ENCODE results near the gene HNRNPM.

Gene HNRNPM

DNA sequence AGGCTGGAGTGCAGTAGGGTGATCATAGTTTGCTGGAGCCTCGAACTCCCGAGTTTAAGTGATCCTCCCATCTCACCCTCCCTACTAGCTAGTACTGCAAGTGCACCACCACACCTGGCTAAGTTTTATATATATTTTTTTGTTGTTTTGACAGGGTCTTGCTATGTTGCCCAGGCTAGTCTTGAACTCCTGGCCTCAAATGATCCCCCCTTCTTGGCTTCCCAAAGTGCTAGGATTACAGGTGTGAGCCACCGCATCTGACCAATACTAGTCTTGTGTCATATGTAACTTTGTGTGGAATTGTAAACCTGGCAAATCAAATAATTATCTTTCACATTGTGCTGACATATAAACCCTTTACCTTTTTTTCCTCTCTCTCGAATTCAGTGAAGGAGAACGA lies 10.2 kb downstream of the HNRNPM start:
- TF ChIP-seq, protein P1, sequence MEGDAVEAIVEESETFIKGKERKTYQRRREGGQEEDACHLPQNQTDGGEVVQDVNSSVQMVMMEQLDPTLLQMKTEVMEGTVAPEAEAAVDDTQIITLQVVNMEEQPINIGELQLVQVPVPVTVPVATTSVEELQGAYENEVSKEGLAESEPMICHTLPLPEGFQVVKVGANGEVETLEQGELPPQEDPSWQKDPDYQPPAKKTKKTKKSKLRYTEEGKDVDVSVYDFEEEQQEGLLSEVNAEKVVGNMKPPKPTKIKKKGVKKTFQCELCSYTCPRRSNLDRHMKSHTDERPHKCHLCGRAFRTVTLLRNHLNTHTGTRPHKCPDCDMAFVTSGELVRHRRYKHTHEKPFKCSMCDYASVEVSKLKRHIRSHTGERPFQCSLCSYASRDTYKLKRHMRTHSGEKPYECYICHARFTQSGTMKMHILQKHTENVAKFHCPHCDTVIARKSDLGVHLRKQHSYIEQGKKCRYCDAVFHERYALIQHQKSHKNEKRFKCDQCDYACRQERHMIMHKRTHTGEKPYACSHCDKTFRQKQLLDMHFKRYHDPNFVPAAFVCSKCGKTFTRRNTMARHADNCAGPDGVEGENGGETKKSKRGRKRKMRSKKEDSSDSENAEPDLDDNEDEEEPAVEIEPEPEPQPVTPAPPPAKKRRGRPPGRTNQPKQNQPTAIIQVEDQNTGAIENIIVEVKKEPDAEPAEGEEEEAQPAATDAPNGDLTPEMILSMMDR (IDR thresholded peaks at IDR 0.05) = no peak
- no peak for TF ChIP-seq ZFX (IDR thresholded peaks at IDR 0.05; ENCODE audit: borderline replicate concordance)
- no peak overlapping the region for H3K27ac ChIP-seq

DNA sequence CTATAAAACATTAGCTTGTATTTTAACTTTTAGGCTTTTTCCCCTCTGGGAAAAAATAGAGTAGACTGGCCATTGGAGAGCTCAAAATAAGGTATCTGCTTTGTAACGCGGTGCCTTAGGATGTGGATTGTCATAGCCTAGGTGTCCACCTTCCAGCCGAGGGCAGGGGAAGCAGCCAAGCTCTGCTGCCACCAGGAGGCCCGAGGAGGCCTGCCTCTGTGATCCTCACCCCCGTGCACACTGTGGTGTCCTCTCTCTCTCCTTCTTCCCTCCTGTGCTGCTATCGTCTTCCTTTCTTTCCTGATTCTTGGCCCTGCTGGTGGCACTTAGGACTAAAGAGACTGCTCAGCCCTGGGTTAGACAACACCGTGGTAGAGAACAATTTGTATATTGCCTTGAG lies 11.3 kb downstream of the HNRNPM start:
- no peak overlapping the region for H3K27ac ChIP-seq
- TF ChIP-seq, protein P1 (IDR thresholded peaks at IDR 0.05) = no peak
- no peak for TF ChIP-seq ZFX (IDR thresholded peaks at IDR 0.05; ENCODE audit: borderline replicate concordance)

DNA sequence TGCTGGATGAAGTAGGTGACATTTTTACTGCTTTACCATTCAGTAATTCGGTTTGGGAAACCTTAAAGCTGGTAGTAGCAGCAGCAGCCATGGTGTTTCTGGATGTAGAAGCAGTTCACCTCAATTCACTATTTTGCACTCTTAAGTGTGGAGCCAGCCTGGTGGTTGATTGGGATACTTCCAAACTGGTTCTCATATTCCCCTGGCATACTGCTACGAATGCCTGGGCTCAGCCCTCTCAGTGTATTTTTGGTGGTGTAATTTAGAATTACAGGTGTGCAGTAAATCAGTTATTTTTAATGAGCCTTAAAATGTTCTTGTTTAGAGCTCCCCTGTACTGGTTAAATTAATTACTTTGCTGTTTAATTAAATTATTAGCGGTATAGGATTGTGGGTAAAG lies 12.4 kb downstream of the HNRNPM start:
- TF ChIP-seq ZFX (IDR thresholded peaks at IDR 0.05; ENCODE audit: borderline replicate concordance) = no peak
- TF ChIP-seq, protein P1 (IDR thresholded peaks at IDR 0.05) = no peak
- H3K27ac ChIP-seq = peak overlapping the region; percentile 51; the same call in 1 of the 2 replicates

DNA sequence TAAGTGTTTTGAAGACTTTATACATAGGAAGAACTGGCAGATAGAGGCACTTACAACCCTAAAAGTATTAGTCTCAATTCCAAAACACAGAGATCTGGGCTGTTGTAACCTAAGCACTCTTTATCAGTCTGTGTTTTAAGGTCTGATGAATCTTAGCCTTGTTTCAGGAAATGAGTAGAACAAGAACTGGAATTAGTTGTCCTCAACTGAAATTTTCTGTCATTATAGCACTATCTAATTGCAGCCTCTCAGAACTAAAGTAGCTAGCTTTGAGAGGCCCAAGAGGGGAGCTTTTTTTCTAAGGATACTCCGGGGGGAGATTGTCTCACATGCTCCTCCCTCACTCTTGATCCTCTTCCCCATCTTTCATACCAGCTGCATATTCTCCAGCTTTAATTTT lies 13.1 kb downstream of the HNRNPM start:
- TF ChIP-seq ZFX (IDR thresholded peaks at IDR 0.05; ENCODE audit: borderline replicate concordance) = no peak
- TF ChIP-seq, protein P1 (IDR thresholded peaks at IDR 0.05) = no peak
- H3K27ac ChIP-seq = peak overlapping the region; percentile 51

DNA sequence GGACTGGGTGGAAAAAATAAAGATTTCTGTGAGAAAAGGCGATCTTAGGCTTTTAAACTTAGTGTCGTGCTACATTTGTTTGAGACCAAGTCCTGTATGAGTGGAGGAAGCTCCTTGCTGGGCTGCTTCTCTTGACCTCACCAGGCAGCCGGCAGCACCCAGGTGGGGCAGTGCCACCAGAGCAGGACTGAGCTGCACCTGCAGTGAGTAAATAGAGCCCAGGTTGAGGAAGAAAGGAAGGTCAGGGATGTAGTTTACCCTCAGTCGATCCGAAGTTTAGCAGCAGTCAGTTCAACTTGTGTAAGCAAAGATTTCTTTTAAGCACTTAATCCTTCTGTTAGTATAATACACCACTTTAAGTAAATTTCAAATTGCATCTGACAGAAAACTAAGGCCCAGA lies 13.6 kb downstream of the HNRNPM start:
- H3K27ac ChIP-seq = peak overlapping the region; percentile 51
- TF ChIP-seq, protein P1 (IDR thresholded peaks at IDR 0.05) = no peak
- no peak for TF ChIP-seq ZFX (IDR thresholded peaks at IDR 0.05; ENCODE audit: borderline replicate concordance)

DNA sequence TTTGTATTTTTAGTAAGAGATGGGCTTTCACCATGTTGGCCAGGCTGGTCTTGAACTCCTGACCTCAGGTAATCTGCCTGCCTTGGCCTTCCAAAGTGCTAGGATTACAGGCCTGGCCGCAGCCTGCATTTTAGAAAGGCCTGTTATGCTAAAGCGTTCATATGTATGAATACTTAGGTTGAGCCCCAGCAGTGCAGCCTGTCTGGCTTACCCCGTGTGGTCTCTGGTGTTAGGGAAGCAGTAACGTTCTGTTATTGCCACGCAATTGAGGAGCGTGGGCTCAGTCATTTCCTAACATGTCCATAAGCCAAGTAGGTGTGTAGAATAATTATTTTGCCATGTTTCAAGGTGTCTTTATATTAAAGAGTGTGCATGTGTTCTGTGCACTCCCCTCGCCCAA lies 14.3 kb downstream of the HNRNPM start:
- H3K27ac ChIP-seq = peak overlapping the region; percentile 51
- TF ChIP-seq, protein P1 (IDR thresholded peaks at IDR 0.05) = no peak
- no peak for TF ChIP-seq ZFX (IDR thresholded peaks at IDR 0.05; ENCODE audit: borderline replicate concordance)

DNA sequence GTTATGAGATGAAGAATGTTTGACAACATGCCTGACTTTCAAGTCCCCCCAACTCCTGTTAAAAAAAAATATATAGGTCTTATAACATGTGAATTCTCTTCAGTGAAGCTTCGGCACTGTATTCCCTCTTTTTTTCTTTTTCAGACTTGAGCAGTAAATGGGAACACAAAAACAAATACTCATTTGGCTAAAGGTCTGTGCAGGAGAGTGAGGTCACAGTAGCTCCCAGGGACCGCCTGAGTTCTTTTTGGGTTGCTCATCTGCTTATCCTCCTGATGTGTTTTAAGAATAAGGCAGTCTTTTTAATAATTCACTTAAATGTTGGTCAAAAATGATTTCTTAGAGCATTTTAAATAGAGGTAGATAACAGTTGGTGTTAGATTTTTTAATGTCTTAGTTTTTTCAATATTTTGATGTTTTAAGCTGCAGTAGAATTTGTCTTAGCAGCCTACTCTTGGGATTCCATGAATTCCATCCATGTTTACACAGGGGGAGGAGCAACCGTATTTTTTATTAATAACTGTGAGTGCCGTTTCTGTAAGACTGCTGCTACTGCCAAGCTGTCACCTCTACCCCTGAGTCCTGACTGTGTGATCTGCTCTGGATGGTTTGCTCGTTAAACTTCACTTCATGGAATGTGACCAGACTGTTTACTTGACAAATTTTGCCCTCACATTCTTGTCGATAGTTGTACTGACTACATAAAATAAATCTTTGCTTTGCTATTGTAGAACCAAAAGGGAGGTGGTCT lies 14.9 kb downstream of the HNRNPM start:
- peak overlapping the region; percentile 51 for H3K27ac ChIP-seq

More for the DNA sequence above, 14.9 kb downstream of the HNRNPM start:
- TF ChIP-seq ZFX (IDR thresholded peaks at IDR 0.05; ENCODE audit: borderline replicate concordance) = no peak
- TF ChIP-seq, protein P1 (IDR thresholded peaks at IDR 0.05) = no peak
